NT2/D1 (cell line): Measurements from ENCODE around the gene AKT2.

Source experiments
- YY1 ChIP-seq: IDR thresholded peaks from 2 replicates; pipeline ENCODE4 v1.6.1; 2011; ENCODE audit not compliant: insufficient read length, insufficient read depth
- ZNF274 ChIP-seq: IDR thresholded peaks from 2 replicates; pipeline ENCODE4 v1.6.1; 2011; ENCODE audit warnings: mild to moderate bottlenecking, low read depth, low read length

GRCh38 chr19:40266119-40266518 lies 19.0 kb downstream of the AKT2 start:
- TF ChIP-seq ZNF274 (no peak), YY1 (no peak)
